ENCODE measurements around the gene GATA5. TPM values are rescaled to one million over a fixed set of nuclear protein-coding genes. Genes with fewer than 3 reads are reported as not detected.

Gene GATA5
- polyA plus RNA-seq, 1 donor from 2014 or later = not detected

DNA sequence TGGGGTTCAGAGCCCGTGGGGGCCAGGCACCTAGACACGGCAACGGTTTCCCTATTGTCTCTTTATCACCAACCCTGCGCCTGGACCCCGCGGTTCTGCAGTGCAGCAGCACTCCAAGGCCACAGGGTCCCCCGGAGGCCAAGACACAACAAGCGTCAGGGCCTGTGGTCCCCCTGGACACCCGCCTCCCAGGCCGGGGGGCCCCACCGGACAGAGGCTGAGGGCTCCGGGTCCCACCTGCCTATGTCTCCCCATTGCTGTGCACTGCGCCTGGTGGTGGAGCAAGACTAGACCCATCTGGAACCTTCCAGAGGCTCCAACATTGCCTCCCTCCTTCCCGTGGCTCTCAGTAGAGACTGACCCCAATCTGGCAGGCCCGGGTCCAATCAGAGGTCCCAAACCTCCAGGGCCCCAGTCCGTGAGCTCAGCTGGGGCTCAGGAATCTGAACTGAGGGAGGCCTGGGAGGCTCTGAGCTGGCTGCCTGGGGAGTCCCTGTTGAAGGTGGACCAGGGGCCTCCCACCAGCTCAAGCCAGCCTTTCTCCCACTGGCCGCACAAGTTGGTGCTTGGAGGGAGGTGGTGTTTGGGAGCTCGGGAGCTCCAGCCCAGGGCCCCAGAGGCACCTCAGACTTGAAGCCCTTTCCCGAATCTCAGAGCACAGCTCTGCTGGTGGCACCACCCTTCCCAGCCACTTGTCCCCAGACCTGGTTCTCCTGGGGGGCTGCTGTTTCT is 8.8 kb downstream of the GATA5 start:
- H3K4me2 ChIP-seq (ENCODE audit: low read length) = no peak overlapping the region
- H3K27me3 ChIP-seq (ENCODE audit: insufficient read depth, low read depth, low read length) = no peaks in the 10 kb centered on the region
- H3K9ac ChIP-seq (ENCODE audit: low read length) = no peak overlapping the region
- H2AFZ ChIP-seq (ENCODE audit: low read depth, low read length) = no peak overlapping the region
- no peaks in the 10 kb centered on the region for H4K20me1 ChIP-seq (ENCODE audit: insufficient read depth)
- no peaks in the 10 kb centered on the region for H3K36me3 ChIP-seq (ENCODE audit: insufficient read depth, low read length)
- H3K9me2 ChIP-seq (ENCODE audit: insufficient read depth, low read length) = no peaks in the 10 kb centered on the region
- H3K4me3 ChIP-seq (ENCODE audit: low read length) = no peak overlapping the region
- no peaks in the 10 kb centered on the region for H3F3A ChIP-seq (ENCODE audit: insufficient read depth, low read length, poor library complexity, severe bottlenecking)
- H3K27ac ChIP-seq (ENCODE audit: low read length) = no peak overlapping the region
- H3K9me3 ChIP-seq (ENCODE audit: low read length) = no peaks in the 10 kb centered on the region
- TF ChIP-seq SMC3 (conservative IDR thresholded peaks at IDR 0.05; ENCODE audit: poor library complexity) (no peak), EZH2 (IDR thresholded peaks at IDR 0.05; ENCODE audit: borderline replicate concordance, insufficient read depth, low read length, poor library complexity, severe bottlenecking) (no peak), EP300 (conservative IDR thresholded peaks at IDR 0.05; ENCODE audit: poor library complexity, severe bottlenecking) (no peak)
- TF ChIP-seq, protein P1, sequence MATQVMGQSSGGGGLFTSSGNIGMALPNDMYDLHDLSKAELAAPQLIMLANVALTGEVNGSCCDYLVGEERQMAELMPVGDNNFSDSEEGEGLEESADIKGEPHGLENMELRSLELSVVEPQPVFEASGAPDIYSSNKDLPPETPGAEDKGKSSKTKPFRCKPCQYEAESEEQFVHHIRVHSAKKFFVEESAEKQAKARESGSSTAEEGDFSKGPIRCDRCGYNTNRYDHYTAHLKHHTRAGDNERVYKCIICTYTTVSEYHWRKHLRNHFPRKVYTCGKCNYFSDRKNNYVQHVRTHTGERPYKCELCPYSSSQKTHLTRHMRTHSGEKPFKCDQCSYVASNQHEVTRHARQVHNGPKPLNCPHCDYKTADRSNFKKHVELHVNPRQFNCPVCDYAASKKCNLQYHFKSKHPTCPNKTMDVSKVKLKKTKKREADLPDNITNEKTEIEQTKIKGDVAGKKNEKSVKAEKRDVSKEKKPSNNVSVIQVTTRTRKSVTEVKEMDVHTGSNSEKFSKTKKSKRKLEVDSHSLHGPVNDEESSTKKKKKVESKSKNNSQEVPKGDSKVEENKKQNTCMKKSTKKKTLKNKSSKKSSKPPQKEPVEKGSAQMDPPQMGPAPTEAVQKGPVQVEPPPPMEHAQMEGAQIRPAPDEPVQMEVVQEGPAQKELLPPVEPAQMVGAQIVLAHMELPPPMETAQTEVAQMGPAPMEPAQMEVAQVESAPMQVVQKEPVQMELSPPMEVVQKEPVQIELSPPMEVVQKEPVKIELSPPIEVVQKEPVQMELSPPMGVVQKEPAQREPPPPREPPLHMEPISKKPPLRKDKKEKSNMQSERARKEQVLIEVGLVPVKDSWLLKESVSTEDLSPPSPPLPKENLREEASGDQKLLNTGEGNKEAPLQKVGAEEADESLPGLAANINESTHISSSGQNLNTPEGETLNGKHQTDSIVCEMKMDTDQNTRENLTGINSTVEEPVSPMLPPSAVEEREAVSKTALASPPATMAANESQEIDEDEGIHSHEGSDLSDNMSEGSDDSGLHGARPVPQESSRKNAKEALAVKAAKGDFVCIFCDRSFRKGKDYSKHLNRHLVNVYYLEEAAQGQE (IDR thresholded peaks at IDR 0.05; ENCODE audit: borderline replicate concordance) = no peak
- H3K79me2 ChIP-seq (replicated peaks; ENCODE audit: insufficient read depth, low read length) = no peaks in the 10 kb centered on the region

DNA sequence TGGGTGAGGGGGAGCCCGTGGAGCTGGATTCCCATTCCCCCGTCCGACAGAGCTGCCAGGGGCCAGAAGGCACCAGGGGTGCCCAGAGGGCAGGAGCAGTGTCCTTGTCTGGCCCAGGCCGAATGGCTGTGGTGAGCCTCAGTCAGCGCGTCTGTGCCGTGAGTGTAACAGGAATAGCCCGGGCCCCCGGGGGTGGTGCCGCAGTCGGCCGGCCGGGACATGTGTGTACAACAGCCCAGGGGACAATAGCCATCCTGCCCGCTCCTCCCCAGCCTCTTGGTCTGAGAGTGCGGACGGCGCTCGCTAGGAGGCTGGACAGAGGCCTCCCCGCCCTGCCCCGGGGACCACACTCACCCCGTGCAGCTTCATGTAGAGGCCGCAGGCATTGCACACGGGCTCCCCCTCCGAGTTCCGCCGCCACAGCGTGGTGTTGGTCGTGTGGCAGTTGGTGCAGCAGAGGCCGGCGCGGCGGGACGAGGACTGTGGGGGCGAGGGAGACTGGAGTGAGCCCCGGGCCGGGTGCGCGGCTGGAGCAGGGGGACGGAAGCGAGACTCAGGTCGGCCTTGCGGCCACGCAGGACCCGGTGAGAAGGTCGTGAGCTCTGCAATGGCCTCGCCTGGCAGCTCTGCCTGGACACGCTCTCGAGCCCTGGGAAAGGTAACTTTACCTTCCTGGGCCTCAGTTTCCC is 9.6 kb downstream of the GATA5 start:
- TF ChIP-seq, protein P1 (IDR thresholded peaks at IDR 0.05; ENCODE audit: borderline replicate concordance) = no peak
- no peak for TF ChIP-seq MXI1 (conservative IDR thresholded peaks at IDR 0.05; ENCODE audit: poor library complexity, severe bottlenecking)
- TF ChIP-seq TAF1 (IDR thresholded peaks at IDR 0.05; ENCODE audit: low read depth) = no peak
- no peak for TF ChIP-seq SMC3 (conservative IDR thresholded peaks at IDR 0.05; ENCODE audit: poor library complexity)
- Histone ChIP-seq H3K4me3 (ENCODE audit: low read length) (no peak overlapping the region), H3F3A (ENCODE audit: insufficient read depth, low read length, poor library complexity, severe bottlenecking) (no peaks in the 10 kb centered on the region), H3K9me2 (ENCODE audit: insufficient read depth, low read length) (no peaks in the 10 kb centered on the region), H3K27ac (ENCODE audit: low read length) (no peak overlapping the region), H3K36me3 (ENCODE audit: insufficient read depth, low read length) (no peaks in the 10 kb centered on the region), H3K27me3 (ENCODE audit: insufficient read depth, low read depth, low read length) (no peaks in the 10 kb centered on the region), H3K4me2 (ENCODE audit: low read length) (no peak overlapping the region), H3K9me3 (ENCODE audit: low read length) (no peaks in the 10 kb centered on the region), H2AFZ (ENCODE audit: low read depth, low read length) (no peak overlapping the region), H4K20me1 (ENCODE audit: insufficient read depth) (no peaks in the 10 kb centered on the region), H3K79me2 (replicated peaks; ENCODE audit: insufficient read depth, low read length) (no peaks in the 10 kb centered on the region), H3K9ac (ENCODE audit: low read length) (no peak overlapping the region)
